GOT3 (cell line): ENCODE data around the gene PET100.

Experiments used
- DNase-seq: peaks from one replicate; lab custom pipeline; 2025; ENCODE audit warnings: mixed read lengths; lab: John Stamatoyannopoulos, UW

PET100 gene

GRCh38 chr19:7629347-7630054 lies at the start of gene PET100, which contains the start of gene XAB2:
Gene PET100, plus strand, starts transcription at chr19:7629793. Its CDS starts 41 bp downstream, at chr19:7629834.
Gene XAB2, minus strand, starts transcription at chr19:7629545. Its CDS starts 18 bp downstream, at chr19:7629527.
- DNase-seq: peak; percentile 83

- DNase-seq: no peak
Measured at GRCh38 chr19:7582446-7582845, 47.1 kb upstream of the PET100 start.

GRCh38 chr19:7589822-7590221 lies 39.8 kb upstream of the PET100 start:
- no peak for DNase-seq

- no peak for DNase-seq
Measured at GRCh38 chr19:7590256-7590655, 39.3 kb upstream of the PET100 start.

- DNase-seq: no peak
Measured at GRCh38 chr19:7595466-7596133, 34.0 kb upstream of the PET100 start, which contains the start of gene CAMSAP3. Gene CAMSAP3, plus strand, starts transcription at chr19:7595863. Its CDS starts 140 bp downstream, at chr19:7596003.

- DNase-seq: no peak
Measured at GRCh38 chr19:7596211-7596937, 33.2 kb upstream of the PET100 start.

- no peak for DNase-seq
Measured at GRCh38 chr19:7597689-7598088, 31.9 kb upstream of the PET100 start.

- DNase-seq: no peak
Measured at GRCh38 chr19:7598180-7598579, 31.4 kb upstream of the PET100 start.

- DNase-seq: no peak
Measured at GRCh38 chr19:7600721-7601120, 28.9 kb upstream of the PET100 start.

- no peak for DNase-seq
Measured at GRCh38 chr19:7602240-7602934, 27.2 kb upstream of the PET100 start.

GRCh38 chr19:7602935-7603497 lies 26.6 kb upstream of the PET100 start:
- DNase-seq: no peak

- no peak for DNase-seq
Measured at GRCh38 chr19:7603919-7604318, 25.7 kb upstream of the PET100 start.

GRCh38 chr19:7605490-7606222 lies 23.9 kb upstream of the PET100 start:
- DNase-seq: no peak

GRCh38 chr19:7606289-7606688 lies 23.3 kb upstream of the PET100 start:
- DNase-seq: no peak

- DNase-seq: no peak
Measured at GRCh38 chr19:7607212-7607873, 22.2 kb upstream of the PET100 start.

- no peak for DNase-seq
Measured at GRCh38 chr19:7607874-7608560, 21.6 kb upstream of the PET100 start.

GRCh38 chr19:7610491-7611240 lies 18.9 kb upstream of the PET100 start:
- DNase-seq: no peak

GRCh38 chr19:7611541-7612279 lies 17.9 kb upstream of the PET100 start:
- DNase-seq: no peak
